ENCODE data around the gene NCBP3.
A peak's percentile ranks its signal among the peaks of the same experiment; 100 is the strongest.
"Not testable (repeated sequence)": the region's sequence is repeated elsewhere in the genome, so short reads cannot be mapped to it uniquely, and the experiment has no call there.

The NCBP3 gene

GRCh38 chr17:3879591-3880417 lies 33.8 kb upstream of the NCBP3 start:
- DNase-seq (ENCODE audit: low spot score), result no peak

GRCh38 chr17:3879186-3879585 lies 33.1 kb upstream of the NCBP3 start:
- DNase-seq (ENCODE audit: low spot score), result peak; percentile 84

GRCh38 chr17:3877220-3877619 lies 31.2 kb upstream of the NCBP3 start:
- DNase-seq (ENCODE audit: low spot score), result no peak

GRCh38 chr17:3875317-3875716 lies 29.3 kb upstream of the NCBP3 start:
- no peak for DNase-seq (ENCODE audit: low spot score)

DNA sequence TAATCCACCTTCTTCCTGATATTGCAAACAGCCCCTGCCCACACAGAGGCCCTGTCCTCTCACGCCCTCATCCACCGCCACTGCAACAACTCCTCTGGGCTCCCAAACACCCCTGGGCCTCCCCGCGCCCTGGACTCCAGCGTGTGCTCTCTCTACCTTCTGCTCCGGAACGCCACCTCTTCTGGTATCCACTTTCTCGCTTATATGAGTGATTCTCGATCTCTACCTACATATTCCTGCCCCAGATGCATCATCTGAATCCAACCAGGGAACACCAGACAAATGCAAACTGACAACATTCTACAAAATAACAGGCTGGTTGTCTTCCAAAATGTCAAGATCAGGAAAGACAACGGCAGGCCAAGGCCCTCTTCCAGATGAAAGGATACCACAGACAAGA lies 27.8 kb upstream of the NCBP3 start:
- no peak for DNase-seq (ENCODE audit: low spot score)

GRCh38 chr17:3870871-3871306 lies 24.8 kb upstream of the NCBP3 start:
- DNase-seq (ENCODE audit: low spot score), result no peak

GRCh38 chr17:3867606-3868005 lies 21.6 kb upstream of the NCBP3 start:
- no peak for DNase-seq (ENCODE audit: low spot score)

DNA sequence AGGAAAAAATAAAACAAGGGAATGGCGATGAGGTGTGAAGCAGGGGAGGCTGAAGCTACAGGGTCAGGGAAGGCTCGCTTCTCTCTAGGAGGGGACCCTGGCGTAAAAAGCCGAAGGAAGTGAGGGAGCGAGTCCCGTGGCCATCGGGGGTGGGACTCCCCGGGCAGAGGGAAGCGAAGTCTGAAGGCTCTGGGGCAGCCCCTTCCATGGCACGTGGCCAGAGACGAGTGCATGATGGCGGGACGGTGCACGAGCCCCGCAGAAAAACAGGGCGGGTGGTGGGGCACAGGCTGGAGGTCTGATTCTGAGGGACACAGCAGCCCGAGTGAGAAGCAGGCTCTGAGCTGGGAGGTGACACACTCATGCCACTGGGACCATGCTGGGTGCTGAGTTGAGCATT lies 21.1 kb upstream of the NCBP3 start:
- no peak for DNase-seq (ENCODE audit: low spot score)

DNA sequence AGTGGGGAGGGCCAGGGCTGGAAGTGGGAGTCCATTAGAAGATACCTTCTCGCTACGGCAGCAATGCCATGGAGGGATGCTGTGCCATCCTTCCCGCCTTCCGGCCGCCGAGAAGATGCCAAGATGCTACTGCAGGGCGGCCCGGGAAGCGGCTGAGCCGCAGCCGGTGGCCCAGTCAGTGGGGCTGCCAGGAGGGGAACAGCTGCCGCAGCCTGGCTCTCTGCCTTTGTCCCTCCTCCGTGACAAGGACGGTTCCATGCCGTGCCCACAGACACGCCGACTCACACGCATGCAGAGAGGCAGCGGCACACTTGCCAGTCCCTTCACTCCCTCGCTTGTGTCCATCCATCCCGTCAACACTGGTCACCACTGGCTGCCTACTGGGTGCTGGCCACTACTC lies 20.2 kb upstream of the NCBP3 start:
- no peak for DNase-seq (ENCODE audit: low spot score)

- DNase-seq (ENCODE audit: low spot score), result no peak
Observed at GRCh38 chr17:3865176-3865575, 19.1 kb upstream of the NCBP3 start.

- DNase-seq (ENCODE audit: low spot score), result no peak
Observed at GRCh38 chr17:3864534-3864933, 18.5 kb upstream of the NCBP3 start.

DNA sequence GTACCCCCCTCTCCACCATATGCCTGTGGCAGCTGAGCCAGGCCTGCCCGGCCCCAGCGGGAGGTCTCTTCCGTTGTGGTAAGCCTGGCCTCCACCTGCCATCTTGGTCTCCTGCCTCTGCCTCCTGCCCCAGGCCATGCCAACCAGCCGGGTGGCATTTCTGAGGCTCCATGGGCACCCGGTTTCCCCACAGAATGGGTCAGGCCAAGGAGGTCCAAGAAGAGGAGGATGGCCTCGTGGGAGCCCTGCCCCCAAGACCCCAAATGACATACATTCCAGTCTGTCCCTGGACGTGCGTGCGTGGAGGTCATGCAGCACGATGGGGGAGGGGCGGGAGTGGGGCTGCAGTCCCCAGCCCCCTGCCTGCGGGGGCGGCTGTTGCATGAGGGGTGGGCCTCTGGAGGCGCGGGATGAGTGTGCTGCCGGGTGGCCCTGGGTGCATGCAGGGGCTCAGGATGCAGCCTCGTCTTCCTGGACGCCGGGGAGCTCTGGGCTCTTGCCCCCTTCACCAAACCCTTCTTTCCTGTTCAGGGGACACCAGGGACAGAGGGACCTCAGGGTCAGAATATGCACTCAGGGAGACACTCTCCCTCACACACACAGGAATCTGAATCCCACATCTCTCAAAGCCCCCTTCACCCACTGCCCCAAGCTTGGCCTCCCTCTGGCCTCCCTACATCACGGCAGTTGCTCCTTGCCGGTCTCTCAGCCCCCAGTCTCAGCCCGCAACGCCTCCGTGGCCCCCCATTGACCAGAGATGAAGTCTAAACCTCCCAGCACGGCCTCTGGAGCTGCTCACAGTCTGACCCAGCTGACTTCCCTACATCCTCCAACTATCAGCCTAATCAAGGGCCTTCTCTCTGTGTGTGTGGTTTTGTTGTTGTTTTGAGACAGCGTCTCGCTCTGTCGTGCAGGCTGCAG lies 16.0 kb upstream of the NCBP3 start:
- no peak for DNase-seq (ENCODE audit: low spot score)

DNA sequence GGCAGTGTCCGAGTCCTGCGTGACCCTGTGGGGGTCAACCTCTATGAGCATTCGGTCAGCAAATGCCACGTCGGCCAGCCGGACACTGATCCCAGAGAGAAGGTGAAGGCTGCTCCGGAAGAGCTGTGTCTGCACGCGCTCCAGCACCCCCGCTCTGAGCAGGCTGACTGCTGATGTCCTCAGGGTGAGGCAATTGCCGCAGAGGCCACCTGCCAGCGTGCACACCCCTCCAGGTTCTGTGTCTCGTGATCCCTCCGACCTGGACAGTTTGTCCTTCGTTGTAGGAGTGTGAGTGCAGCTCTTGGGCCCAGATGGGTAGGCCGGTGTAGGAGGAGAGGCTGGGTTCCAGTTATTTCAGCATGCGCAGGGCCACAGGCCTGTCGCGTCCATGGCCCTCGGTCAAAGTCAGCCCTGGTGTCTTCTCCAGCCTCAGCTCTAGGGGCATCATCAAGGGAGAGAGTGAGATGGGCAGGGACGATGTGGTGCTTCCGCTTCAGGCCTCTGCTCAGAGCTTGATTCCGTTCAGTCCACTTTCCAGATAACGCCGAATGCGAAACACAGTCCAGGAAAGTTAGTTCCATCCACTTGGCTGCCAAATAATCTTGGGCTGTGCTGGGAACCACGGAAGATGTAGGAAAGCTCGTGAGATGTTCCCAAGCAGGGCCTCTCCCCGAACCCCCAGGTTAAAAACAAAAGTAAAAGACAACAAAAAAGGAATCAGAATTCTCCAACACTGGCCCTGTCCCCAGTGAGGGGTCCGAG lies 15.1 kb upstream of the NCBP3 start:
- DNase-seq (ENCODE audit: low spot score), result no peak

GRCh38 chr17:3859940-3860339 lies 13.9 kb upstream of the NCBP3 start:
- no peak for DNase-seq (ENCODE audit: low spot score)

GRCh38 chr17:3857261-3858105 lies 11.4 kb upstream of the NCBP3 start:
- DNase-seq (ENCODE audit: low spot score), result no peak

GRCh38 chr17:3854204-3854603 lies 8.2 kb upstream of the NCBP3 start:
- DNase-seq (ENCODE audit: low spot score), result not testable (repeated sequence)

DNA sequence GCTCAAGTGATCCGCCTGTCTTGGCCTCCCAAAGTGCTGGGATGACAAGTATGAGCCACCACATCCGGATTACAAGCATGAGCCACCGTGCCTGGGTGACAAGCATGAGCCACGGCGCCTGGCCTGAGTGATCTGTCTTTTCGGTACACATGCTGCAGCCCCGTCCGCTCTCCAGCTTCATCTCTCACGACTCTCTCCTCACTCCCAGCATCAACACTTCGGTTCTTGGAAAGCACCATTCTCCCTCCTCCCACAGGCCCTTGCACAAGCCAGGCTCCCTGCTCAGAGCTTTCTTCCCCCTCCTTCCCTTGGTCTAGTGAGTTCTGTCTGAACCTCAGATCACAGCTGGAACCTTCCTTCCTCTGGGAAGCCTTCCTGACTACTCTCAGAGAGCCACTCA lies 6.5 kb upstream of the NCBP3 start:
- DNase-seq (ENCODE audit: low spot score), result no peak

GRCh38 chr17:3851461-3852100 lies 5.5 kb upstream of the NCBP3 start:
- DNase-seq (ENCODE audit: low spot score), result no peak

GRCh38 chr17:3848229-3848835 lies 2.3 kb upstream of the NCBP3 start:
- DNase-seq (ENCODE audit: low spot score), result no peak

GRCh38 chr17:3847165-3847670 lies 1.2 kb upstream of the NCBP3 start:
- DNase-seq (ENCODE audit: low spot score), result no peak
